Transverse colon (tissue), 3 donors: Measurements from ENCODE around the gene P3H1.

Experiments used
- CTCF ChIP-seq, 5 experiments: fragments of 200-600 bp in 3 of 5; fragments of 450-650 bp in 2 of 5; sonication (generic) in 3 of 5; IDR thresholded peaks; 1 replicate in 2 of 5; 2 replicates in 3 of 5; pipeline ENCODE4 v1.5.1; 2016 to 2017; ENCODE audit warnings: antibody characterized with exemption in 5 of 5, inconsistent platforms in 3 of 5, mild to moderate bottlenecking in 2 of 5, moderate library complexity in 1 of 5
- POLR2A ChIP-seq: fragments of 450-650 bp; IDR thresholded peaks from one replicate; pipeline ENCODE4 v1.6.1; 2016; ENCODE audit warnings: antibody characterized with exemption, mild to moderate bottlenecking, moderate library complexity

GRCh38 chr1:42738678-42739226, 28.1 kb downstream of the P3H1 start:
- TF ChIP-seq CTCF (IDR thresholded peaks at IDR 0.05) (no peak), POLR2A (no peak)
